Effector memory CD4-positive, alpha-beta T cell (primary cell): ENCODE results near the gene C1orf35.

Experiments
- DNase-seq, 3 donors: peaks; one replicate each; pipeline ENCODE4 v3.0.0-alpha.2; 2020
- H3K27ac ChIP-seq: 2 replicates; pipeline ENCODE4 v1.7.0; 2013; ENCODE audit warnings: mild to moderate bottlenecking, low read length, moderate library complexity; ENCODE audit not compliant: insufficient read depth, poor library complexity, severe bottlenecking
- H3K27me3 ChIP-seq: replicated peaks from 2 replicates; pipeline ENCODE4 v1.7.0; 2013; ENCODE audit warnings: mild to moderate bottlenecking, low read length; ENCODE audit not compliant: insufficient read depth, control insufficient read depth, poor library complexity, severe bottlenecking
- H3K36me3 ChIP-seq: 2 replicates; pipeline ENCODE4 v1.7.0; 2013; ENCODE audit warnings: mild to moderate bottlenecking, low read length, moderate library complexity; ENCODE audit not compliant: control insufficient read depth, insufficient read depth
- H3K4me1 ChIP-seq: 2 replicates; pipeline ENCODE4 v1.7.0; 2013; ENCODE audit warnings: low read length, mild to moderate bottlenecking; ENCODE audit not compliant: control insufficient read depth, insufficient read depth, poor library complexity, severe bottlenecking
- H3K4me3 ChIP-seq: 2 replicates; pipeline ENCODE4 v1.7.0; 2013; ENCODE audit warnings: low read length, low read depth, mild to moderate bottlenecking; ENCODE audit not compliant: insufficient read depth, poor library complexity, severe bottlenecking
- H3K9me3 ChIP-seq: 2 replicates; pipeline ENCODE4 v1.7.0; 2013; ENCODE audit warnings: mild to moderate bottlenecking, low read length, moderate library complexity; ENCODE audit not compliant: control insufficient read depth

The C1orf35 gene

DNA sequence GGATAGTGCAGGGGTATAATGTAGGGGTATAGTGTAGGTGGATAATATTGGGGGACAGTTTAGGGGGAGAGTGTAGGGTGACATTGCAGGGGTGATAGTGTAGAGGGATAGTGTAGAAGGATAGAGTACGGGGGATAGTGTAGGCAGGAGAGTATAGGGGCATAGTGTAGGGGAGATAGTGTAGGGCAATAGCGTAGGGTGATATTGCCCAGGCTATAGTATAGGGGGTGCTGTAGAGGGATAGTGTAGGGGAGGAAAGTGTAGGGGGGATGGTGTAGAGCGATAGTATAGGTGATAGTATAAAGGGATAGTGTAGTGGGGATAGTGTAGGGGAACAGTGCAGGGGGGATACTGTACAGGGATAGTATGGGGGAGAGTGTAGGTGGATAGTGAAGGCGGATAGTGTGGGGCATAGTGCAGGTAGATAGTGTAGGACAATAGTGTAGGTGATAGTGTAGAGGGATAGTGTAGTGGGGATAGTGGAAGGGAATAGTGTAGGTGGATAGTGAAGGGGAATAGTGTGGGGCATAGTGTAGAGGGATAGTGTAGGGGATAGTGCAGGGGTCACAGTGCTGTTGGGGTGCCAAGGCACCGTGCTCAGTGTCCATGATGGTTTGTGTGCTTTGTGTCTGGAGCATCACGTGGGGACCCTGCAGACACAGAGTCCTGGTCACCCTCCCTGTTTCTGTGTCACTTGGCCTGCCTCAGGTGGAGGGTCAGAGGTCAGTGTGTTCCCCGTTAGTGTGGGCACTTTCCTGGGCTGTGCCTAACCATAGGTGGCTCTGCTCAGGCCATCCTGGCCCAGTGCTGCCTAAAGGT lies 31.1 kb downstream of the C1orf35 start:
- no peak for DNase-seq
- no peaks in the 10 kb centered on the region for H3K27me3 ChIP-seq
- H3K9me3 ChIP-seq = no peaks in the 10 kb centered on the region

DNA sequence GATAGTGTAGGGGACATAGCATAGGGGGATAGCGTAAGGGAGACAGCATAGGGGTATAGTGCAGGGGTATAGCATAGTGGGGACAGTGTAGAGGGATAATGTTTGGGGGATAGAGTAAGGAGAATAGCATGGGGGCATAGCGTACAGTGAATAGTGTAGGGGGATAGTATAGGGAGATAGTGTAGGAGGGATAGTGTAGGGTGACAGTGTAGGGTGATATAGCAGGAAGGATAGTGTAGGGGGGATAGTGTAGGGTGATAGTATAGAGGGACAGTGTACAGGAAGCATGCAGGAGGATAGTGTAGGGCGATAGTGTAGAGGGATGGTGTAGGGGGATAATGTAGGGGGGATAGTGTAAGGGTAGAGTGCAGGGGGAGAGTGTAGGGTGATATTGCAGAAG lies 32.3 kb downstream of the C1orf35 start:
- Histone ChIP-seq H3K36me3 (no peaks in the 10 kb centered on the region), H3K9me3 (no peaks in the 10 kb centered on the region), H3K4me1 (no peaks in the 10 kb centered on the region), H3K4me3 (no peak overlapping the region), H3K27me3 (peaks cover 2% of the 10 kb centered on the region), H3K27ac (no peak overlapping the region)
- DNase-seq = no peak

More for the DNA sequence above, 31.1 kb downstream of the C1orf35 start:
- no peaks in the 10 kb centered on the region for H3K4me1 ChIP-seq
- H3K36me3 ChIP-seq = no peaks in the 10 kb centered on the region
- H3K4me3 ChIP-seq = no peak overlapping the region
- no peak overlapping the region for H3K27ac ChIP-seq

DNA sequence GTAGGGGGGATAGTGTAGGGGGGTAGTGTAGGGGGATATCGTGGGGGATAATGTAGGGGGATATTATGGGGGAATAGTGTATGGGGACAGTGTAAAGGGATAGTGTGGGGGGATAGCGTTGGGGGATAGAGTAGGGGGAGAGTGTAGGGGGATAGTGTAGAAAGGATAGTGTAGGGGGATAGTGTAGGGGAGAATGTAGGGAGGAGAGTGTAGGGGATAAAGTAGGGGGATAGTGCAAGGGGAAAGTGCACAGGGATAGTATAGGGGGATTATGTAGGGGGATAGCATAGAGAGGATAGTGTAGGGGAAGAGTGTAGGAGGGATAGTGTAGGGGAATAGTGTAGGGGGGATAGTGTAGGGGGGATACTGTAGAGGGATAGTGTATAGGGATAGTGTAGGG lies 33.0 kb downstream of the C1orf35 start:
- Histone ChIP-seq H3K4me3 (no peak overlapping the region), H3K36me3 (no peaks in the 10 kb centered on the region), H3K4me1 (no peaks in the 10 kb centered on the region), H3K27ac (no peak overlapping the region), H3K9me3 (no peaks in the 10 kb centered on the region), H3K27me3 (peaks cover 8% of the 10 kb centered on the region)
- DNase-seq = no peak

DNA sequence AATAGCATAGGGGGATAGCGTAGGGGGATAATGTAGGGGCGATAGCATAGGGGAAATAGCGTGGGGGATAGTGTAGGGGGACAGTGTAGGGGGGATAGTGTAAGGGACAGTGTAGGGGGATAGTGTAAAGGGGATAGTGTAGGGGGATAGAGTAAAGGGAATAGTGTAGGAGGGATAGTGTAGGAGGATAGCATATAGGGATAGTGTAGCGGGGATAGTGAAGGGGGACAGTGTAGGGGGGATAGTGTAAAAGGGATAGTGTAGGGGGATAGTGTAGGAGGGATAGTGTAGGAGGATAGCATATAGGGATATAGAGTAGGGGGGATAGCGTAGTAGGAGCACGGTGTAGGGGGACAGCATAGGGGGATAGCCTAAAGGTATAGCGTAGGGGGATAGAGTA lies 34.8 kb downstream of the C1orf35 start:
- no peak overlapping the region for H3K4me3 ChIP-seq

DNA sequence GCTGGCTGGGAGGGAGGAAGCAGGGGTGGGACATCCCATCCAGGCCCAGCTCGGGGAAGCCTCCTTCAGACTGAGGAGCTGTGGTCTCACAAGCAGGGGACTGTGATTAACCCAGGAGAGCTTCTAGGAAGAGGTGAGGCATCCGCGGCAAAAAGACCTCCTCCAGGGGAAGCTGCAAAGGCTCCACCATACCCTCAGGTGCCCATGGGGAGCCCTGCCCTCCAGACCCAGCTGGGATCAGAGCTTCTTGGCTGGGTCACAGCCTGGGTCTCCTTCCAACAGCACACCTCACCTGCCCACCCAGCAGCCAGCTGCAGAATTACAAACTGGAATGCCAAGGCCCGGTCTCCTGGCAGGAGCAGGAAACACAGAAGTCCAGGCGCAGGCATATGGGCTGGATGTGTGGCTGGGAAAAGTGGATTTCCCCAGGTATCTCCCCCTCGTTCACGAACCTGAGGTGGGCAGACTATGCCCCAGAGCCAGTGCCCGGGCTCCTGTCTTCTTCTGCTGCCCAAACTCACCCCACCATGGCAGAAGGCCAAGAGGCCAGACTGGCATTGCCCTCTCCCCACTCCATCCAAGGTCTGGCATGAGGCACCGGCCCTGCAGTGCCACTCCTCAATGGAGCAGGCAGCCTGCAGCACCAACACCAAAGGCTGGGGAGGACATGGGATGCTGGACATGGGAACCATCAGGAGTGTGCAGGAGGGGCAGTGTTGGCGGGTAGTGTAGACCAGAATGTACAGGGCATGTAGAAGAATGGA lies 36.1 kb downstream of the C1orf35 start:
- H3K9me3 ChIP-seq = no peaks in the 10 kb centered on the region
- H3K4me3 ChIP-seq = no peak overlapping the region
- H3K27ac ChIP-seq = no peak overlapping the region
- H3K36me3 ChIP-seq = no peaks in the 10 kb centered on the region
- H3K27me3 ChIP-seq = peaks cover 33% of the 10 kb centered on the region
- no peak for DNase-seq
- H3K4me1 ChIP-seq = no peaks in the 10 kb centered on the region

More for the DNA sequence above, 34.8 kb downstream of the C1orf35 start:
- Histone ChIP-seq H3K4me1 (no peaks in the 10 kb centered on the region), H3K36me3 (no peaks in the 10 kb centered on the region), H3K27ac (no peak overlapping the region), H3K9me3 (no peaks in the 10 kb centered on the region), H3K27me3 (peaks cover 22% of the 10 kb centered on the region)
- DNase-seq = no peak

DNA sequence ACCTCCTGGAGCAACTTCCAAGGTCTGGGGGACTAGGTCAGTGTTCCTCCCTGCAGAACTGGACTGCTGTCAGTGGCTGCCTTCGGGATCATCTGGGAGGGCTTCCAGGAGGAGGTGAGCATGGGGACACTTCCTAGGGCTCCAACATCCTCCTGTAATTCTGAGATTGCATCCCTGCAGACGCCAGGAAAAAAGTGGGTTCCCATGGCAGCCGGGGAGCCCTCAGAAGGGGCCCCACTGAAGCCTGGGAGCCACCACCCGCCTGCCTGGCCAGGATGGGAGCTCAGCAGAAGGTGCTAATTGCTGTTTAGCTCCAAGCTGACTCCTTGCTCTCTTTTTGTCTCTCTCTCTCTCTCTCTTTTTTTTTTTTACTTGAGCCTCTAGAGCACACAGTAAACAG lies 36.7 kb downstream of the C1orf35 start:
- Histone ChIP-seq H3K27me3 (peaks cover 40% of the 10 kb centered on the region), H3K4me1 (no peaks in the 10 kb centered on the region), H3K9me3 (no peaks in the 10 kb centered on the region), H3K4me3 (no peak overlapping the region), H3K36me3 (no peaks in the 10 kb centered on the region), H3K27ac (no peak overlapping the region)
- no peak for DNase-seq

DNA sequence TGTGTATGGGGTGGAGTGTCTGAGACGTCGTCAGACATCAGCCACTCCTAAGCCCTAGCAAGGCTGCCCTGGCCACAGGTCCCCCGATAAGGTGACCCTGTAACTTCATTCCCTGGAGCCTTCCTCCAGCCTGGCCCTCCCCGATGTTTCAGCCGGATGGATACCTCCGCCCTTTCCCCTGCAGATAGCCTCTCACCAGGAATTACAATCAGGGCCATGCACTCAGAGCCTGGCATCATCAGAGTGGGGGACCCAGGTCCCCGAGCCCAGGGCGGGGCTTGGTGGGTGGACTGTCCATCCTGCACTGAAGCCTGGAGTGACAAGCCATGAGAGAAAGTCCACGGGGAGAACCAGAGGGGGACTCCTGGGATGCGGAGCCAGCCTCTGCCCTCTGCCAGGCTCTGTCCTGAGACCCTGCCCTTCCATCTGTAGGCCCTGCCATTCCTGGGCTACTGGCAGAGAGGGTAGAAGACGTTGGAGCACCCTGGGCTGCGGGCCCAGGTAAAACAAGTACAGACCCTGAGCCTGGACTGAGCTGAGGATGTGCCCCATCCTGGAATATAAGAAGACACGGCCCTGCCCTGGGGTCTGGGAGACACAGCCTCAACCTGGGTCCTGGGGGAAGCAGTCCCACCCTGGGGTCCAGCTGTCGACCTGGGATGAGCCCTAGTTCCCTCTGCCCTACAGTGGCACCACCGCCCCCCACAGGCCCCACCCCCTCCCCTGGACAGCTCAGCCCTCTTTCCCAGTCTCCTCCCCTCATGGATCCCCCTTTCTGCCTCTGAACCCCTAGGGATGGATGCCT lies 37.4 kb downstream of the C1orf35 start:
- no peaks in the 10 kb centered on the region for H3K36me3 ChIP-seq
- DNase-seq = no peak
- H3K4me3 ChIP-seq = no peak overlapping the region
- no peaks in the 10 kb centered on the region for H3K9me3 ChIP-seq
- peaks cover 3% of the 10 kb centered on the region for H3K4me1 ChIP-seq
- H3K27ac ChIP-seq = no peak overlapping the region
- peaks cover 46% of the 10 kb centered on the region for H3K27me3 ChIP-seq

DNA sequence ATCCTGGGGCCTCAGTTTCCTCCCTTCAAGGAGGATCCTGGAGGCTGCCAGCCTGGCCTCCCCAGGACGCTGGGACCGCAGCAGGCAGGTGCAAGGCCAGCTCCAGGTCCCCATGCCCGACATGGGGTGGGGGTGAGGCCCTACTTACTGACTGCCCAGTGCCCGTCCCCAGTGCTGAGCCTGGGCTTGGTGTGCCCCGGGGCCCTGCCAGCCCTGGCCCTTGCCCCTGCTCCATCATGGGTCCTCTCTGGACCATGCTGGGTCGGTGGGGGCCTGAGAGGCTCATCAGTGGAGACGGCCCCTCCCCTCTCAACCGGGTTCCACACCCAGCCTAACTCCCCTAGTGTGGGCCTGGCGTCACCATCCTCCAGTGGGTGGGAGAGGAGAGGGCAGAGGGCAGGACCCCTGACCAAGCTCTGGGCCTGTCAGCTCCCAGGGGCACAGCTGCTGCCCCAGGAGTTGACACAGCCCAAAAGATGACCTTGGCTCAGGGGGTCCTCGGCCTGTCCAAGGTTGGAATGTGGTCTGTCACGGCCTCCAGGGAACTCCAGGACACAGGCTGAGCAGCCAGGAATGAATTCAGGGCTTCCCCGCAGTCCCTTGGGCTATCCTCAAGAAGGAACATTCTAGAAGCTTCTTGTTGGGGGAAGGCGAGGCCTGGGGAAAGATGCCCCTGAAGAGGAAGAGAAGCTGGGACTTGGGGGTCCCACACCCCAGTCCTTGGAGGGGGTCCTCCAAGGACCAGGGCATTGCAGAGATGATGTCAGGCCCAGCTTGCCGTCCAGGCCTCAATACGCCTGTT lies 38.2 kb downstream of the C1orf35 start:
- Histone ChIP-seq H3K36me3 (no peaks in the 10 kb centered on the region), H3K9me3 (no peaks in the 10 kb centered on the region), H3K27ac (no peak overlapping the region), H3K27me3 (peaks cover 54% of the 10 kb centered on the region), H3K4me3 (no peak overlapping the region), H3K4me1 (peaks cover 11% of the 10 kb centered on the region)
- no peak for DNase-seq

DNA sequence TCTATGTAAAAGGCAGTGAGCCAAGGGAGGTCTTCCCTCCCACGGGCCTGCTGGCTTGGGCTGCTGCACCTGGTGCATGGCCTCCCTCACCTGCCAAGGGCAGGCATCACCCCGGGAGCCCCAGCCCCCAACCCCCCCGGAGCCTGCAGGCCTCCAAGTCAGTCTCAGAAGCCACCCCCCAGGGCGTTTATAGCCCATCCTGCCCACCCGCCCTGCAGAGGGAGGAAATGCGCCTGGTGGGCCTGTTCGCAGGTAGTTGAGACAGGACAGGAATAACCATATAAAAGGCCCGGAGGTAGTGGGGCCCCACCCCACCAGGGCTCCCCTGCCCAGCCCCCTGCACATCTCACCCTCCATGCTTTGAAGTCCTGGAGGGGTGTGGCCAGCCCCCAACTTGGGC lies 38.8 kb downstream of the C1orf35 start:
- H3K9me3 ChIP-seq = no peaks in the 10 kb centered on the region

More for the DNA sequence above, 38.8 kb downstream of the C1orf35 start:
- no peak overlapping the region for H3K4me3 ChIP-seq
- DNase-seq = no peak
- H3K36me3 ChIP-seq = no peaks in the 10 kb centered on the region
- H3K27me3 ChIP-seq = peaks cover 56% of the 10 kb centered on the region
- no peak overlapping the region for H3K27ac ChIP-seq
- peaks cover 16% of the 10 kb centered on the region for H3K4me1 ChIP-seq
